RCC 7860 (cell line): ENCODE measurements around the gene CPB2.

ENCODE experiments used
- DNase-seq: peaks from one replicate; pipeline ENCODE4 v3.0.0-alpha.2; 2015; ENCODE audit warnings: low spot score
- FAIRE-seq: peaks from 2 replicates; lab custom pipeline; 2012; peaks lifted over from hg19 to GRCh38; lab: Jason Lieb, UNC

CPB2 gene

DNA sequence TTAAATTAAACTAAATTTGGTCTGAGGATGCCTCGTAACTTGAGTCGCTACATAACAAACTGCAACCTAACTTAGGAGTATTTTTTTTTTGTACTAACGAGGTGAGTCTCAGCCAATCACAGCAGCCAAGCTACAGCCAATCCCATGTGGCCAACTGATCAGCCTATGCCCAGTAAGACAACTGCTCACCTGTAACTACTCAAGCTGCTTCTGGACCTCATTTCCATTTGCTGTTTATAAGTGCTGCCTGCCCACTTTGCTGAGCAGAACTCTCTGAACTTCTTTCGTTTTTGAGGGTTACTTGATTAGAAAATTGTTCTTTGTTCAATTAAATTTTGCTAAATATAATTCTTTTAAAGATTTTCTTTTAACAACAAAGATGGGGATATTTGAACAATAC lies 3.8 kb downstream of the CPB2 start:
- DNase-seq (no peak), FAIRE-seq (no peak)

GRCh38 chr13:46100191-46100815 lies 4.5 kb downstream of the CPB2 start:
- FAIRE-seq (no peak), DNase-seq (no peak)

DNA sequence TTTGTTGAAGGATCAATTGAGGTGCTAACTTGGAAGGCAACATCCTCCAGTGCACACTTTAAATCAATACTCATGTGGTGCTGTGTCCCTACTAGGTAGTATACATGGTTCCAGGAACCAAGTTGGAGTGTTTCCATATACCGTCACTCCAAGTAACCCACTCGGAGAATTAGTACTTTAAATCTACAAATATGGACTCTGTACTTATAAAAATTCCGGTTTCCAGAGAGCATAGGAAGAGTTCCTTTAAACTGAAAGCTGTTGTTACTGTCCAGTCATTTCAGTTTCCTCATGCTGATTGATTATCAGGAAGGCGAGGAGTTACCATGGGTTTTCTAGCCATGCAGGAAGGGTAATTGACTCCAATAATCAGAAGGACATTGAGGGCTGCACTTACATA lies 7.2 kb downstream of the CPB2 start:
- FAIRE-seq (no peak), DNase-seq (no peak)

DNA sequence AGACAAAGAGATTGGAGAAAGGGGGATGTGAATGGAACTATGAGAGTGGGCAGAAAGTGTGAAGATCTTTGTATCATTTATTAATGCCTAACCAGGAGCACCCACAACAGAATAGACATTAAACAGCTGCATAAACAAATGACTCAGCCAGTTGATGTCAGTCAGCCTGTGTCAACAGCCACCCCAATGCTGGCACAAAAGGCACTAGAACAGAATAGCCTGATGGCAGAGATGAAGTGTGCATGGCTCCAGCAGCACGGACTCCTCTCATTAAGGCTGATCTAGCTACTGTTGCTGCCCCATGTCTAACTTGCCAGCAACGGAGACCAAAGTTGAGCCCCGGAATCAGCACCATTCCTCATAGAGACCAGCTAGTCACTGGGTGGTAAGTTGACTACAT lies 7.8 kb downstream of the CPB2 start:
- no peak for DNase-seq
- no peak for FAIRE-seq

DNA sequence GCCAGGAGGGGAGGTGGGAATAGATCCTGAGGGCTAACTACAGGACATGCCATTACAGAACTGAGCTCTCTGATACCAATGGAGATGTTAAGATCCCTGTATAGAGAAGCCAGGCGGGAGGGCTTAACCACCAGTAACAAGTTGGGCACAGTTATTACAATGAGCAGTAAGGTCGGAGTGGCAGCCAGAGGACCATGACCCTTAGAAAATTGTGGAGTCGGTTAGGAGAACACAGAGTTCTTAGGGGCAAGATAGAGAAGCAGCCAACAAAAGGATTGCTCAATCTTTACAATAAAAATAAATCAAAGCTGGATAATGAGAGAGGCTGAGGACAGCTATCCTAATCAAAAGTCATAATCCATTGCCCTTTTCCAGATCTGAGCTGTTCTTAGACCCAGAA lies 10.4 kb downstream of the CPB2 start:
- DNase-seq (no peak), FAIRE-seq (no peak)

- FAIRE-seq, result no peak
- no peak for DNase-seq
Measured at GRCh38 chr13:46088821-46089562, 15.8 kb downstream of the CPB2 start.

DNA sequence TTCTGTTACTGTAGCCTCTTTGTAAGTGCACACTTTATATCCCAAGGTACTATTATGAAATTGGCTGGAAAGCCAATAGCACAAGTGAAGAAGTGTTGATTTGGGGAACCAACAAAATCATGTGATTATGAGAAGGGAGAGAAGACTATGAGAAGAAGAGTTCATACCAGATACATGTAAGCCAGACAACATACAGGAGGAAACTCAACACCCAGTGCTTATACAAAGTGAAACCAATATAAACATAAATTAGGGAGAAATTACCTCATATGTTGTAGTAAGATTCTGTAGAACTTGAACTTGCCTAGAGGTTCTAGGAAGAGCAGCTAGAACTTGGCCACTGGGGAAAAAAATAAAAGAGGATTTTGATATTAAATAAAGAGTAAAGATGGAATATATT lies 17.4 kb downstream of the CPB2 start:
- DNase-seq, result no peak

GRCh38 chr13:46086985-46087384 lies 17.8 kb downstream of the CPB2 start:
- DNase-seq (no peak), FAIRE-seq (no peak)

More for the DNA sequence above, 17.4 kb downstream of the CPB2 start:
- FAIRE-seq, result no peak

- no peak for FAIRE-seq
Measured at GRCh38 chr13:46086421-46086922, 18.4 kb downstream of the CPB2 start.

GRCh38 chr13:46085737-46086136 lies 19.1 kb downstream of the CPB2 start:
- FAIRE-seq (no peak), DNase-seq (no peak)

More at GRCh38 chr13:46086421-46086922, 18.4 kb downstream of the CPB2 start:
- DNase-seq, result no peak

- DNase-seq (no peak), FAIRE-seq (no peak)
Measured at GRCh38 chr13:46082324-46082723, 22.5 kb downstream of the CPB2 start.

DNA sequence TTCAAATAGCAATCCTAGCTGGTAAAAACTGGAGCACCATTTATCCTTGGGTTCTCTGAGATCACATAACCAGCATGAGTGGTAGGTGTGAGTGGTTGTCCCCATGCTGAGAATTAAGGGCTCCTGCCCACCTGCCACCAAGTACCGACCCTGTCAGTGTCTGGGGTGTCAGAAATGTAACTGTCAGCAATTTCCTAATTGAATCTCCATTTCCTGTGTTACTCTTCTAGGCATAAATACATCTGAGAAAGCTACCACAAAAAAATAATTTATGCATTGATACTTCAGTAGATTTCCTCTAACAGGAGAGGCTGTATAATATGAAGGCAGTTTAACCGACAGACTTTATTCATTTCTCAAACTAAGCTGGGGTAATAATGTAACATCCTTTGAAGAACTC lies 25.1 kb downstream of the CPB2 start:
- FAIRE-seq (no peak), DNase-seq (no peak)

DNA sequence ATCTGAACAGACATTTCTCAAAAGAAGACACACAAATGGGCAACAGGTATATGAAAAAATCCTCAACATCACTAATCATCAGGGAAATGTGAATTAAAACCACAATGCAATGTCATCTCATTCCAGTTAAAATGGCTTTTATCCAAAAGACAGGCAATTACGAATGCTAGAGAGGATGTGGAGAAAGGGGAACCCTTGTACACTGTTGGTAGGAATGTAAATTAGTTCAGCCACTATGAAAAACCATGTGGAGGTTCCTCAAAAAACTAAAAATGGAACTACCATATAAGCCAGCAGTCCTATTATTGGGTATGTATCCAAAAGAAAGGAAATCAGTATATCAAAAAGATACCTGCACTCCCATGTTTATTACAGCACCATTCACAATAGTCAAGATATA lies 27.6 kb downstream of the CPB2 start:
- FAIRE-seq, result no peak
- no peak for DNase-seq

GRCh38 chr13:46076827-46077226 lies 28.0 kb downstream of the CPB2 start:
- no peak for FAIRE-seq

DNA sequence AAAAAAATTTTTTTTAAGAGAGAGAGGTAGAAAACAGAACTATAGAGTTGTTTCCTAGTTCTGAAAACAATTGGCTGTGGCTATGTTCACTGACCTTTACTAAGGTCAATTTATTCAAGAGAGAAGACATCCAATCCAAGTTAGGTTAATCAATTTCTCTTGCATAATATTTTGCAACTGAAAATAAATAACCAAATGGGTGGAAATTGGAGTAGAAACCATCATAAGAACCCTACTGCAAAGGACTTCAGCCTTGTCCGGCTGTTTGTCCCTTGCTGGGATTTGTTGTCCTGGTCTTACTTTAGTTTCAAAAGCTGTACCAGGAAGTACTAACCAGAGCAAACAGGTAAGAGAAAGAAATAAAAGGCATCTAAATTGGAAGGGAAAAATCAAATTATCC lies 29.0 kb downstream of the CPB2 start:
- no peak for FAIRE-seq
- DNase-seq, result no peak

More at GRCh38 chr13:46076827-46077226, 28.0 kb downstream of the CPB2 start:
- no peak for DNase-seq

DNA sequence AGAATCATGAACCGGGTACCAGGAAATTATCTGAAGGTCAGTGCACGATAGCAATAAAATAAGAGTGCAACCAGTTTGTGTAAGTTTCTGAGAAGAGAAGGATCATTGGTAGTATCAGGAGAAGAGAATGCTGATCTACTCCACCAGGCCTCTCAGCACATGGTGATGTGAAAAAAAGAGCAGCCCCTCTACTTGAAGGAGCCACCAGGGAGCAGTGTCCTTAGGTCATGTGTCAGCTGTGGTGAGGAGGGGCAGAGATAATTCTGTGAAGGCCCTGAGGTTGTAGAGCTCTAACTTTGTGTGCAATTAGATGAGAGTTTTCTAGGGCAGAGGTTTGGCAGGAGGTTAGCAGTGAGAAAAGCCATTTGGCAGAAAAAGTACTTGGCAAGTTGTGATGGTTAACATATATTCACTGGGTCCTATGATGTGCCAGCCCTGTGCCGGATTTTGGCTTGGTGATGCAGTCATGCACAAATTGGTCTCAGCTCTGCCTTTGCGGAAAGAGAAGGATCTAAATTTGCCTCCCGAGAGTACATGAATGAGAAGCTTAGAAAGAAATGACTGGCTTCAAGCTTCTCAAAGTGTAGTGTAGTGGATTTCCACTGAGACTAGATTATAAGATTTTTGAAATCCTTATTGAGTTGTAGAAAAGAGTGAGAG lies 33.1 kb downstream of the CPB2 start:
- FAIRE-seq (no peak), DNase-seq (no peak)

DNA sequence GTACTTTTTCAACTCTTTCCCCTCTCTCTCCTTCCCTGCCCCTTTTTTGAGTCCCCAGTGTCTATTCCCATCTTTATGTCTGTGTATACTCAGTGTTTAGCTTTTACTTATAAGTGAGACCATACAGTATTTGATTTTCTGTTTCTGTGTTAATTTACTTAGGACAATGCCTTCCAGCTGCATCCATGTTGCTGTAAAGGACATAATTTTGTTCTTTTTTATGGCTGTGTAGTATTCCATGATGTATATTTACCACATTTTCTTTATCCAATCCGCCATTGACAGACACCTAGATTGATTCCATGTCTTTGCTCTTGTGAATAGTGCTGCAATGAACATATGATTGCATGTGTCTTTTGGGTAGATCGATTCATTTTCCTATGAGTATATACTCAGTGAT lies 41.5 kb downstream of the CPB2 start:
- DNase-seq, result no peak
- FAIRE-seq, result no peak

DNA sequence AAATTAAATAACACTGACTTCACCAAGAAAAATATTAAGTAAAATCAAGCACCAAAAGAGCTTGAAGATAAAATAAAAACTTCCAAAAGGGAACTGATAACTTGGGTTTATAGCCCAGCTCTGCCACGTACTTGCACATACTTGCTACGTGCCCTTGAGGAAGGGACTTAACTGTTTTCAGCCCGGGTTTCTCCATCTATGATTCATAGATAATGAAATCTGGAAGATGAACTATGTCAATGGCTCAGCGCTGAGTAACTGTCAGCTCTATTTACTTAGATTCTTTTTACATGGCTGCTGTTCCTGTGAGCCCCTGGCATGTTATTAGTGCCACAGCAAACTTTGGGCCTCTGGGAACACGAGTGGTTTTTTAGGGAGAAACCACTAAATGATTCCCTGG lies 42.6 kb downstream of the CPB2 start:
- DNase-seq (peak; percentile 28), FAIRE-seq (no peak)

GRCh38 chr13:46059405-46059804 lies 45.4 kb downstream of the CPB2 start:
- FAIRE-seq, result no peak

GRCh38 chr13:46058268-46058667 lies 46.6 kb downstream of the CPB2 start:
- DNase-seq (no peak), FAIRE-seq (no peak)

More at GRCh38 chr13:46059405-46059804, 45.4 kb downstream of the CPB2 start:
- no peak for DNase-seq

DNA sequence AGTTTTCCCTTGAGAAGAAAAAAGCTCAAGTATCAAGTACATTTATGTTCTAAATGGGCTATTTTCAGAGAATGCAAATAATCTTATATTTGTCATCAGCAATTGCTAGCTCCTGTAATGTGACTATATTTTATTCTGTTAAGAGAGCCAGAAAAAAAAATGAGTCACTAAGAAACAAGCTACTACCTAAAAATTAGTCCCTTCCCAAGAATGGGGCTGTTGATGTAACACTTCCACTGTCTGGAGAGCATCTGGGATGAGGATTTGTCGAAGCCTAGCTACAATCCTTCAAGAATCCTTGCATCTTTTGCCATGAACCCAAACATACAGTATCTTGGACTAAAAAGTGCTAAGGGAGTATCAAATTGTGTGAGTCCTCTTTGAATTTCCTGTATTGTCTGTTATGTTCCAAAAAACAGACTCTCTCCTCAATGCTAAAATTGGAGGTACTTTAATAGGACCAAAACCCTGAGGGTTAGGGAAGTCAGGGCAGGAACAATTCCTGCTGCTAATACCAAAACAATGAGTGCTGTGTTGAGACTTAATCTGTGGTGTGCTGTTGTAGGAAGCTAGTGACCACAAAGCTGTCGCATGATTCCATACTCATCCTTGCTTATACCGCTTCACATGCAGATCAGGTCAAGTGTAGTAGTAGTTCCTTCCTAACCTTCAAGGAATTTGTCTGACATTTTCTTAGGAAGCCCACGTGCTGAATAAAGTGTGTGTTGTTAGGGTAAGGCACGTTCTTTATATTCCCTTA lies 47.4 kb downstream of the CPB2 start:
- no peak for DNase-seq
- FAIRE-seq, result no peak
